HEK293T (cell line): ENCODE measurements around the gene NPHP4.
"Not testable (repeated sequence)": the region's sequence is repeated elsewhere in the genome, so short reads cannot be mapped to it uniquely, and the experiment has no call there.

Source experiments
- ARNT ChIP-seq: fragments of 450-650 bp; IDR thresholded peaks from 2 replicates; pipeline ENCODE4 v1.6.1; 2017; ENCODE audit warnings: mild to moderate bottlenecking
- BHLHE40 ChIP-seq: fragments of 450-650 bp; IDR thresholded peaks from 2 replicates; pipeline ENCODE4 v1.6.1; 2016; ENCODE audit warnings: mild to moderate bottlenecking, moderate library complexity, borderline replicate concordance
- ELF4 ChIP-seq: fragments of 450-650 bp; IDR thresholded peaks from 2 replicates; pipeline ENCODE4 v1.6.1; 2017; ENCODE audit warnings: antibody characterized with exemption
- FOXK2 ChIP-seq: fragments of 450-650 bp; IDR thresholded peaks from 2 replicates; pipeline ENCODE4 v1.6.1; 2016; ENCODE audit warnings: mild to moderate bottlenecking
- FOXM1 ChIP-seq: fragments of 450-650 bp; IDR thresholded peaks from 2 replicates; pipeline ENCODE4 v1.6.1; 2017; ENCODE audit warnings: mild to moderate bottlenecking, borderline replicate concordance
- L3MBTL2 ChIP-seq: fragments of 450-650 bp; conservative IDR thresholded peaks from 2 replicates; pipeline ENCODE4 v1.6.1; 2016; ENCODE audit warnings: mild to moderate bottlenecking
- SP1 ChIP-seq: fragments of 450-650 bp; IDR thresholded peaks from 2 replicates; pipeline ENCODE4 v1.6.1; 2017
- SUZ12 ChIP-seq: fragments of 450-650 bp; IDR thresholded peaks from 2 replicates; pipeline ENCODE4 v1.6.1; 2016; ENCODE audit warnings: mild to moderate bottlenecking
- TARDBP ChIP-seq: fragments of 450-650 bp; IDR thresholded peaks from 2 replicates; pipeline ENCODE4 v1.6.1; 2016
- ZNF384 ChIP-seq: fragments of 450-650 bp; IDR thresholded peaks from 2 replicates; pipeline ENCODE4 v1.6.1; 2016
- TF ChIP-seq, protein P1 (sequence below): fragments of 450-650 bp; IDR thresholded peaks from 2 replicates; pipeline ENCODE4 v1.6.1; 2016

DNA sequence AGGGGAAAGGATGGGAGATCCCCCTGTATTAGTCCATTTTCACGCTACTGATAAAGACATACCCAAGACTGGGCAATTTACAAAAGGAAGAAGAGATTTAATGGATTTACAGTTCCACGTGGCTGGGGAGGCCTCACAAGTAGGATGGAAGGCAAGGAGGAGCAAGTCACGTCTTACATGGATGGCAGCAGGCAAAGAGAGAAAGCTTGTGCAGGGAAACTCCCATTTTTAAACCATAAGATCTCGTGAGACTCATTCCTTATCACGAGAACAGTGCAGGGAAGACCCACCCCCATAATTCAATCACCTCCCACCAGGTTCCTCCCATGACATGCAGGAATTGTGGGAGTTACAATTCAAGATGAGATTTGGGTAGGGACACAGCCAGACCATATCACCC, 138.4 kb downstream of the NPHP4 start:
- TF ChIP-seq SUZ12, SP1, TARDBP, FOXK2, FOXM1, ARNT, BHLHE40, ELF4, ZNF384, L3MBTL2: not testable (repeated sequence)
- TF ChIP-seq, protein P1, sequence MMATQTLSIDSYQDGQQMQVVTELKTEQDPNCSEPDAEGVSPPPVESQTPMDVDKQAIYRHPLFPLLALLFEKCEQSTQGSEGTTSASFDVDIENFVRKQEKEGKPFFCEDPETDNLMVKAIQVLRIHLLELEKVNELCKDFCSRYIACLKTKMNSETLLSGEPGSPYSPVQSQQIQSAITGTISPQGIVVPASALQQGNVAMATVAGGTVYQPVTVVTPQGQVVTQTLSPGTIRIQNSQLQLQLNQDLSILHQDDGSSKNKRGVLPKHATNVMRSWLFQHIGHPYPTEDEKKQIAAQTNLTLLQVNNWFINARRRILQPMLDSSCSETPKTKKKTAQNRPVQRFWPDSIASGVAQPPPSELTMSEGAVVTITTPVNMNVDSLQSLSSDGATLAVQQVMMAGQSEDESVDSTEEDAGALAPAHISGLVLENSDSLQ, result not testable (repeated sequence)
